Colonic mucosa (tissue), 4 donors: ENCODE measurements around the gene ARHGAP23. TPM values are rescaled to one million over a fixed set of nuclear protein-coding genes. Genes with fewer than 3 reads are reported as not detected.

Experiments
- DNase-seq: peaks from one replicate; pipeline ENCODE4 v3.0.0-alpha.2; 2020
- H3K27ac ChIP-seq: fragments of 200-600 bp; one replicate; pipeline ENCODE4 v1.8.0; 2021
- H3K27me3 ChIP-seq: fragments of 200-600 bp; one replicate; pipeline ENCODE4 v1.8.0; 2021
- H3K36me3 ChIP-seq: fragments of 200-600 bp; one replicate; pipeline ENCODE4 v1.8.0; 2021
- H3K4me1 ChIP-seq: fragments of 200-600 bp; one replicate; pipeline ENCODE4 v1.8.0; 2021; ENCODE audit warnings: mild to moderate bottlenecking
- H3K4me3 ChIP-seq: fragments of 200-600 bp; one replicate; pipeline ENCODE4 v1.8.0; 2021
- H3K9ac ChIP-seq, 2 donors: one replicate each; pipeline ENCODE4 v1.7.0; 2013; ENCODE audit warnings: control low read depth in 2 of 2, low read depth in 2 of 2, low read length in 2 of 2
- H3K9me3 ChIP-seq: fragments of 200-600 bp; one replicate; pipeline ENCODE4 v1.8.0; 2021
- intact Hi-C: fragments of 100-400 bp; cut with DNase I; formaldehyde crosslinking; loops from one replicate; pipeline ENCODE4 v1.14.1; 2022
- total RNA-seq, 2 donors: library from RNA; stranded (reverse); fragmentation: NEBNext Ultra II Directional in 1 of 2; extraction: Animal tissue kit (Norgen Biotek cat#: 25700) in 1 of 2; gene quantifications; one replicate each; pipeline ENCODE4 v1.2.1, GENCODE V29; 2021
- TF ChIP-seq, protein P1 (sequence below): fragments of 200-600 bp; IDR thresholded peaks from one replicate; pipeline ENCODE4 v1.8.0; 2022; ENCODE audit warnings: antibody characterized with exemption, mild to moderate bottlenecking
- donor health status: healthy.
- donor health status: DM: no; HTN: no; CAD: no.
- donor health status: DM: no; HTN: no; CAD: no.

The ARHGAP23 gene
- total RNA-seq, 2 donors from 2014 or later: 4.0 to 14.1 TPM

DNA sequence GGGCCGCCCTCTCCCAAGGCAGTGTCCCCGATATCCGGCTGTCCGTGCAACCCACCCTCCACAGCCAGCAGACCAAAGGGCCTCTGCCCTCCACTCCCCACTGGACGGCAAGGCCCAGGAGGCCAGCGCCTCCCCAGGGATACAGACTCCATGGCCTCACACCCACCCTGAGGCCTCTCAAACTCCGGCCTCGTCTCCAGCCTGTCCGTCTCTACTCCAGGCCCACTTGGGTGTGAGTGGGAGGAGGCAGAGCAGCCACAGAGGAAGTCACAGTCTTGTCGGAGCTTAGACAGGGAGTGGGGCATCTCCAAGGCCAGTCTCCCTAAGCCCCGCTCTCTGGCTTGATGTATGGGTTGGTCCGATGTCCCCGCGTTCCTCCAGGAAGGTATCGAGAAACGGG is 104.2 kb downstream of the ARHGAP23 start:
- DNase-seq: no peak
- H3K27ac ChIP-seq: no peak overlapping the region
- H3K4me1 ChIP-seq: no peaks in the 10 kb centered on the region
- intact Hi-C loops: no loop called here
- no peak overlapping the region for H3K9ac ChIP-seq
- H3K4me3 ChIP-seq: no peak overlapping the region
- peaks cover 5% of the 10 kb centered on the region for H3K27me3 ChIP-seq
- H3K9me3 ChIP-seq: no peaks in the 10 kb centered on the region
- H3K36me3 ChIP-seq: no peaks in the 10 kb centered on the region
- TF ChIP-seq, protein P1, sequence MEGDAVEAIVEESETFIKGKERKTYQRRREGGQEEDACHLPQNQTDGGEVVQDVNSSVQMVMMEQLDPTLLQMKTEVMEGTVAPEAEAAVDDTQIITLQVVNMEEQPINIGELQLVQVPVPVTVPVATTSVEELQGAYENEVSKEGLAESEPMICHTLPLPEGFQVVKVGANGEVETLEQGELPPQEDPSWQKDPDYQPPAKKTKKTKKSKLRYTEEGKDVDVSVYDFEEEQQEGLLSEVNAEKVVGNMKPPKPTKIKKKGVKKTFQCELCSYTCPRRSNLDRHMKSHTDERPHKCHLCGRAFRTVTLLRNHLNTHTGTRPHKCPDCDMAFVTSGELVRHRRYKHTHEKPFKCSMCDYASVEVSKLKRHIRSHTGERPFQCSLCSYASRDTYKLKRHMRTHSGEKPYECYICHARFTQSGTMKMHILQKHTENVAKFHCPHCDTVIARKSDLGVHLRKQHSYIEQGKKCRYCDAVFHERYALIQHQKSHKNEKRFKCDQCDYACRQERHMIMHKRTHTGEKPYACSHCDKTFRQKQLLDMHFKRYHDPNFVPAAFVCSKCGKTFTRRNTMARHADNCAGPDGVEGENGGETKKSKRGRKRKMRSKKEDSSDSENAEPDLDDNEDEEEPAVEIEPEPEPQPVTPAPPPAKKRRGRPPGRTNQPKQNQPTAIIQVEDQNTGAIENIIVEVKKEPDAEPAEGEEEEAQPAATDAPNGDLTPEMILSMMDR: no peak

DNA sequence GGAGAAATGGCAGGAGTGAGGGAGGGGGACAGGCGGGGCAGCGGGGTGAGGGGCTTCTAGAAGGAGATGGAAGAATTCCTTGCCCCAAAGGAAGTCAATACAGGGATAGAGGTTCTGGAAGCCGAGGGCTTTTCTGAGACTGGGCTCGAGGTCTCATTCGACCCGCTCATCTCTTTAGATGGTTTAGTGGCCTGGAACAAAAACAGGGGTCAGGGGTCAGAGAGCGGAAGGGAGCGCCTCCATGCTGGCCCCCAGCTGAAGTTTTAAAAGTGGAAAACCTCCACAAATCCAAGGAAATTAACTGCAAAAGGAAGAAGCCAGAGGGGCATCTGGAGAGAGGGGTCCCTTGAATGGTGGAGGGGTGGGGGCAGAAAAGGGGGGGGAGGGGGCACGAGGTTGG is 105.0 kb downstream of the ARHGAP23 start:
- TF ChIP-seq, protein P1: no peak
- H3K4me1 ChIP-seq: no peaks in the 10 kb centered on the region
- H3K27me3 ChIP-seq: peaks cover 5% of the 10 kb centered on the region
- H3K9me3 ChIP-seq: no peaks in the 10 kb centered on the region
- H3K9ac ChIP-seq: no peak overlapping the region
- intact Hi-C loops: no loop called here
- no peak overlapping the region for H3K4me3 ChIP-seq
- H3K36me3 ChIP-seq: no peaks in the 10 kb centered on the region
- H3K27ac ChIP-seq: no peak overlapping the region
- no peak for DNase-seq

- H3K36me3 ChIP-seq: no peaks in the 10 kb centered on the region
- intact Hi-C loops: no loop called here
- no peaks in the 10 kb centered on the region for H3K4me1 ChIP-seq
- H3K4me3 ChIP-seq: no peak overlapping the region
- no peak overlapping the region for H3K27ac ChIP-seq
- no peak for DNase-seq
- H3K27me3 ChIP-seq: peaks cover 5% of the 10 kb centered on the region
- no peak overlapping the region for H3K9ac ChIP-seq
- TF ChIP-seq, protein P1: no peak
- no peaks in the 10 kb centered on the region for H3K9me3 ChIP-seq
Measured at GRCh38 chr17:38533866-38534497, 105.7 kb downstream of the ARHGAP23 start.

- no peak overlapping the region for H3K9ac ChIP-seq
- no peak overlapping the region for H3K27ac ChIP-seq
- H3K4me1 ChIP-seq: no peaks in the 10 kb centered on the region
- H3K4me3 ChIP-seq: no peak overlapping the region
- TF ChIP-seq, protein P1: no peak
- no peaks in the 10 kb centered on the region for H3K36me3 ChIP-seq
- no peaks in the 10 kb centered on the region for H3K9me3 ChIP-seq
- no peak for DNase-seq
- H3K27me3 ChIP-seq: peaks cover 5% of the 10 kb centered on the region
- intact Hi-C loops: no loop called here
Measured at GRCh38 chr17:38534498-38534885, 106.2 kb downstream of the ARHGAP23 start.

DNA sequence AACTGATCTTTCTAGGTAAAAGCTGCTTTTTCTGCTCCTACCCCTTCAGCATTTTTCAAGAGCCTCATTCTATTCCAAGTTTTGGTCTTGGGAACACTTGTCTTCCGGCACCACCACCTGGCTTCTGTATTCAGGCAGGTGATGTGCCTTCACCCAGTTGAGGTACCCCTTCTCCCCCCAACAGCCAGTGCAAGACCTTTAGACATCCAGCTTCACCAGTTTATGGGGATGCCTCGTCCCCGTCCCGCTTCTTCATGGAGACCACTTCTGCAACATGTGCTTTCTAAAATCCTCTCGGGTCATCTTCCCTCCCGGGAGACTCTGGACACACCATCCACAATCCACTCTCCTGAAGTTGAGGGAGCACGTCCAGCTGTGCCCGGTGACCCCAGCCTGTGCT is 107.6 kb downstream of the ARHGAP23 start:
- no peak for DNase-seq
- Histone ChIP-seq H3K4me1 (no peaks in the 10 kb centered on the region), H3K4me3 (no peak overlapping the region), H3K27ac (no peak overlapping the region), H3K9me3 (no peaks in the 10 kb centered on the region), H3K27me3 (peaks cover 5% of the 10 kb centered on the region), H3K9ac (no peak overlapping the region), H3K36me3 (no peaks in the 10 kb centered on the region)
- intact Hi-C loops: no loop called here
- TF ChIP-seq, protein P1: no peak
